ENCODE measurements around the gene CRHR1.

DNA sequence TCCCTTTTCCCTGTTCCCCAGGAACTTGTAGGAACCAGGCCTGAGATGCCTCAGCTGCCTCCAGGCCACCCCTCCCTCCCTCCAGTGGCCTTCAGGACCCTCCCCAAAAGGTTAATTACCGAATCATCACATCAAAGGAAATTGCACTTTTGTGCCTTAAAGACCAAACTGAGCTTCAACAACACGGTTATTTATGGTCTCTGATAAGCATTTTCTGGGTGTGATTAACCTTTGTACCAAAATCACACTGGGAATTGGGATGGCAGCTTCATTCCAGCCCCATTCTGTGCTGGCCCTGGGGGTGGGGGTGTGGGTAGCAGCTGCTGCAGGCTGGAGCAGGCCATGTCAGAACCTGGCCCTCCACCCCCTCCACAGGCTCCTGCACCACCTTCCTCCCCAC is 16.7 kb downstream of the CRHR1 start:
- TF ChIP-seq, protein P1, sequence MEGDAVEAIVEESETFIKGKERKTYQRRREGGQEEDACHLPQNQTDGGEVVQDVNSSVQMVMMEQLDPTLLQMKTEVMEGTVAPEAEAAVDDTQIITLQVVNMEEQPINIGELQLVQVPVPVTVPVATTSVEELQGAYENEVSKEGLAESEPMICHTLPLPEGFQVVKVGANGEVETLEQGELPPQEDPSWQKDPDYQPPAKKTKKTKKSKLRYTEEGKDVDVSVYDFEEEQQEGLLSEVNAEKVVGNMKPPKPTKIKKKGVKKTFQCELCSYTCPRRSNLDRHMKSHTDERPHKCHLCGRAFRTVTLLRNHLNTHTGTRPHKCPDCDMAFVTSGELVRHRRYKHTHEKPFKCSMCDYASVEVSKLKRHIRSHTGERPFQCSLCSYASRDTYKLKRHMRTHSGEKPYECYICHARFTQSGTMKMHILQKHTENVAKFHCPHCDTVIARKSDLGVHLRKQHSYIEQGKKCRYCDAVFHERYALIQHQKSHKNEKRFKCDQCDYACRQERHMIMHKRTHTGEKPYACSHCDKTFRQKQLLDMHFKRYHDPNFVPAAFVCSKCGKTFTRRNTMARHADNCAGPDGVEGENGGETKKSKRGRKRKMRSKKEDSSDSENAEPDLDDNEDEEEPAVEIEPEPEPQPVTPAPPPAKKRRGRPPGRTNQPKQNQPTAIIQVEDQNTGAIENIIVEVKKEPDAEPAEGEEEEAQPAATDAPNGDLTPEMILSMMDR (IDR thresholded peaks at IDR 0.05; ENCODE audit: insufficient read depth, low read length), result no peak
- TF ChIP-seq, protein P2, sequence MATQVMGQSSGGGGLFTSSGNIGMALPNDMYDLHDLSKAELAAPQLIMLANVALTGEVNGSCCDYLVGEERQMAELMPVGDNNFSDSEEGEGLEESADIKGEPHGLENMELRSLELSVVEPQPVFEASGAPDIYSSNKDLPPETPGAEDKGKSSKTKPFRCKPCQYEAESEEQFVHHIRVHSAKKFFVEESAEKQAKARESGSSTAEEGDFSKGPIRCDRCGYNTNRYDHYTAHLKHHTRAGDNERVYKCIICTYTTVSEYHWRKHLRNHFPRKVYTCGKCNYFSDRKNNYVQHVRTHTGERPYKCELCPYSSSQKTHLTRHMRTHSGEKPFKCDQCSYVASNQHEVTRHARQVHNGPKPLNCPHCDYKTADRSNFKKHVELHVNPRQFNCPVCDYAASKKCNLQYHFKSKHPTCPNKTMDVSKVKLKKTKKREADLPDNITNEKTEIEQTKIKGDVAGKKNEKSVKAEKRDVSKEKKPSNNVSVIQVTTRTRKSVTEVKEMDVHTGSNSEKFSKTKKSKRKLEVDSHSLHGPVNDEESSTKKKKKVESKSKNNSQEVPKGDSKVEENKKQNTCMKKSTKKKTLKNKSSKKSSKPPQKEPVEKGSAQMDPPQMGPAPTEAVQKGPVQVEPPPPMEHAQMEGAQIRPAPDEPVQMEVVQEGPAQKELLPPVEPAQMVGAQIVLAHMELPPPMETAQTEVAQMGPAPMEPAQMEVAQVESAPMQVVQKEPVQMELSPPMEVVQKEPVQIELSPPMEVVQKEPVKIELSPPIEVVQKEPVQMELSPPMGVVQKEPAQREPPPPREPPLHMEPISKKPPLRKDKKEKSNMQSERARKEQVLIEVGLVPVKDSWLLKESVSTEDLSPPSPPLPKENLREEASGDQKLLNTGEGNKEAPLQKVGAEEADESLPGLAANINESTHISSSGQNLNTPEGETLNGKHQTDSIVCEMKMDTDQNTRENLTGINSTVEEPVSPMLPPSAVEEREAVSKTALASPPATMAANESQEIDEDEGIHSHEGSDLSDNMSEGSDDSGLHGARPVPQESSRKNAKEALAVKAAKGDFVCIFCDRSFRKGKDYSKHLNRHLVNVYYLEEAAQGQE (IDR thresholded peaks at IDR 0.05; ENCODE audit: insufficient replicate concordance, low read depth), result no peak

Measured in HL-60 (cell line).